LNCAP (cell line): ENCODE results near the gene TMEM33.

ENCODE experiments used
- TF ChIP-seq, protein P1 (sequence below): fragments of 450-650 bp; IDR thresholded peaks from 2 replicates; pipeline ENCODE4 v1.5.1; 2017; ENCODE audit warnings: mild to moderate bottlenecking

TMEM33 gene

DNA sequence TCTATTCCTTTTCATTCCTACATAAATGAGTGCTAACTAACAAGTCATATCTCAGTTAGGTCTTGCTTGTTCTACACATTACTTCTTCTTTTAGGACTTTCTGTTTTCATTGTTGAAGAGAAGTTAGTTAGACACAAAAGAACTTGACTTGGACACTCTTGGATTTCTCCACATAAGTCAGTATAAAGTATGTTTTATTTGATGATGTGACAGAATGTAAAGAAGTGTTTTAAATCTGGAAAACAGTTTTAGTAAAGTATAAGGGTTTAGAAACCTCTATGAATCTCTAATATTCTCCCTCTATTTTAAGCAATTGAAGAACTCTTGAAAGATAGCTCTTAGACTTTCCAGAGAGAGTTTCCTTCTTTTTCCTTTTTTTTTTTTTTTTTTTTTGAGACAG lies 38.6 kb upstream of the TMEM33 start:
- TF ChIP-seq, protein P1, sequence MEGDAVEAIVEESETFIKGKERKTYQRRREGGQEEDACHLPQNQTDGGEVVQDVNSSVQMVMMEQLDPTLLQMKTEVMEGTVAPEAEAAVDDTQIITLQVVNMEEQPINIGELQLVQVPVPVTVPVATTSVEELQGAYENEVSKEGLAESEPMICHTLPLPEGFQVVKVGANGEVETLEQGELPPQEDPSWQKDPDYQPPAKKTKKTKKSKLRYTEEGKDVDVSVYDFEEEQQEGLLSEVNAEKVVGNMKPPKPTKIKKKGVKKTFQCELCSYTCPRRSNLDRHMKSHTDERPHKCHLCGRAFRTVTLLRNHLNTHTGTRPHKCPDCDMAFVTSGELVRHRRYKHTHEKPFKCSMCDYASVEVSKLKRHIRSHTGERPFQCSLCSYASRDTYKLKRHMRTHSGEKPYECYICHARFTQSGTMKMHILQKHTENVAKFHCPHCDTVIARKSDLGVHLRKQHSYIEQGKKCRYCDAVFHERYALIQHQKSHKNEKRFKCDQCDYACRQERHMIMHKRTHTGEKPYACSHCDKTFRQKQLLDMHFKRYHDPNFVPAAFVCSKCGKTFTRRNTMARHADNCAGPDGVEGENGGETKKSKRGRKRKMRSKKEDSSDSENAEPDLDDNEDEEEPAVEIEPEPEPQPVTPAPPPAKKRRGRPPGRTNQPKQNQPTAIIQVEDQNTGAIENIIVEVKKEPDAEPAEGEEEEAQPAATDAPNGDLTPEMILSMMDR, result no peak

DNA sequence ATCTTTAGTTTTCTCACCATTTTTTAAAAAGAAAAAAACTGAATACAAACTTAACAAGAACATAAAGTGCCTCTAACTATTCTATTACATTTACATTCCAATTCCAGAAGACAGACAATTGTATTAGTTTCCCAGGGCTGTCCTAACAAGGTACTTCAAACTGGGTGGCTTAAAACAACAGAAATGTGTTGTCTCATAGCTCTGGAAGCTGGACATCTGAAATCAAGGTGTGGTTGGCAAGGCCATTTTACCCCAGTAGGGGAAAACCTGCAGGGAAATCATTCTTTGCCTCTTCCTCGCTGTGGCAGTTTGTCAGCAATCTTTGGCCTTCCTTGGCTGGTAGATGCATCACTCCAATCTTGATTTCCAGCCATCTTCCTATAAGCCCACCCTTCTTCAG lies 37.5 kb upstream of the TMEM33 start:
- TF ChIP-seq, protein P1, result no peak

DNA sequence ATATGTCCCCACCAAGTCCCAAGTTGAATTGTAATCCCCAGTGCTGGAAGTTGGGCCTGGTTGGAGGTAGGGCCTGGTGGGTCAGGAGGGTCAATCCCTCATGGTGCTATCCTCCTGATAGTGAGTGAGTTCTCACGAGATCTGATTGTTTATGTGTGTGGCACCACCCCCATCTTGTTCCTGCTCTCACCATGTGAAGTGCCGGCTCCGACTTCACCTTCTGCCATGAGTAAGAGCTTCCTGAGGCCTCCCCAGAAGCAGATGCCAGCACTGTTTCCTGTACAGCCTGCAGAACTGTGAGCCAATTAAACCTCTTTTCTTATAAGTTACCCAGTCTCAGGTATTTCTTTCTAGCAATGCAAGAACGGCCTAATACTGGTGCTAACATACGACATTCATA lies 22.7 kb upstream of the TMEM33 start:
- TF ChIP-seq, protein P1, result no peak

DNA sequence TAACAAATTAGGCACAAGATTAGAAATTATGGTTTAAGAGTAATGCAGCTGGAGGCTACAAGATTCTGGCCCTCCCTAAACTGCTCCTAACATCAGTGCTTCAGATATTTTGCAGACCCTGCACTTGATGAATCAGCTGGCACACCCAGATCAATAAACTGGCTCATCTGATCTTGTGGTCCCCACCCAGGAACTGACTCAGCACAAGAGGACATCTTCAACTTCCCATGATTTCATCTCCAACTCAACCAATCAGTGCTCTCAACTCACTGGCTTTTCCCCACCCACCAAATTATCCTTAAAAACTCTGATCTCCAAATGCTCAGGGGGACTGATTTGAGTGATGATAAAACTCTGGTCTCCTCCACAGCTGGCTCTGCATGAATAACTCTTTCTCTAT lies 21.7 kb upstream of the TMEM33 start:
- TF ChIP-seq, protein P1, result no peak

DNA sequence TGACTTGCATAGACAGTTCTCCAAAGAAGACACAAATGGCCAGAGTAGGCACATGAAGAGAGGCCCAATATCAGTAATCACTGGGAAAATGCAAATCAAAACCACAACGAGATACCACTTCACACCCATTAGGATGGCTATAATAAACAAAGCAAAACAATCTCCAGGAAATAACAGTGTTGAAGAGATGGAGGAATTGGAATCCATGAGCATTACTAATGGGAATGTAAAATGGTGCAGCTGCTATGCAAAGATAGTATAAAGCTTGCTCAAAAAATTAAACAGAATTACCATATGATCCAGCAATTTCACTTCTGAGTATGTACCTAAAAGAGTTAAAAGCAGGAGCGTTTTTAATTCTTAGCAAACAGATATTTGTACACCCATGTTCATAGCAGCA lies 17.0 kb upstream of the TMEM33 start:
- TF ChIP-seq, protein P1, result no peak

DNA sequence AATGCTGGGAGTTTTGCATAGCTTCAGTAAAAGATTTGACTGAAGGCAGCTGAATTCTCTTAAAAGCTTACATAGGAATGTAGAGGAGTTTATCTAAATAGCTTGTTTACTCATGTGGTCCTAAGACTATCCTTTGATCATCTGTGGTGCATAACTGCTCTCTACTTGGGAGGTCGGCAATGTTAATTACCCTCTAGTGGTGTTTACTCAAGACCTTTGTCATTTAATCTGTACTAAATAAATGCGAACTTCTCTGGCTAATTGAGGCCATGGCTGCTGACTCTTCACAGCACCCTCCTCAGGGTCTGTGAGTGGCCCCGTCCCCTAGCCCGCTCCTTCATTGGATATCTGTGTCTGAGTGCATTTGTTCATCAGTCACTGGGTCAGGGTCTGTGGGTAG lies 13.8 kb upstream of the TMEM33 start:
- TF ChIP-seq, protein P1, result no peak

DNA sequence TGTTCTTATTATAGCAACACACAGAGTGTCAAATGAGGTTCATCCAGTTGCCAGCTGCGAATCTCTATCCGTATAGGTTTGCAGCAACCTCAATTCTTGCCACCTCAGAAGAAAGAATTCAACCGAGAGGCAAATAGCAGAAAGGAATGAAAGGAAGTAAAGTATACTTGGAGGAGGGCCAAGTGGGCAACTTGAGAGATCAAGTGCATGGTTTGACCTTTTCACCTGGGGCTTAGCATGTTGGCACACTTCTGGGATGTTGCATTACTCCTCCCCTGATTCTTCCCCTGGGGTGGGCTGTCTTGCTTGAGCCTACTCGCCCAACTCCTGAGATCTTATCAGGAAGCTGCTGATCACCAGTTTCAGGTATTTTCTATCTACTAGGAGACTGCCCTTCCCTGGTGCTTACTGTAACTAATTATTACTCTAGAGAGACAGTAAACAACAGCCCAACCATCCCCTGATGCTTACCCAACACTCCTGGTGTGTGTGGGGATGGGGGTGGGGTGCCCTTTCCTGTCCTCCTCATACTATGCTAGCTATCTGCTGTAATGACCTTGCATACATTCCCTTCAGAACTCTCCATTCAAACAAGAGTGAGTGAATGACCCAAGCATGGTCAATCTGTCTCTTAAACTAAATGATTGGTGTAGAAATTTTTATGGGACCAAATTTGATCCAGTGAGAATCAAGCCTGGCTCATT lies 7.3 kb upstream of the TMEM33 start:
- TF ChIP-seq, protein P1, result no peak
